AG04450 (cell line): ENCODE measurements around the gene CHIC2. TPM values are rescaled to one million over a fixed set of nuclear protein-coding genes. Genes with fewer than 3 reads are reported as not detected.

ENCODE experiments used
- CTCF ChIA-PET: fragments of 300-600, 350-600 bp; formaldehyde crosslinking; extraction: SDS; loops from one replicate; lab custom pipeline; 2022; ENCODE audit warnings: antibody characterized with exemption, inconsistent platforms; lab: Charles Lee
- POLR2A ChIA-PET: fragments of 350-600 bp; formaldehyde crosslinking; extraction: SDS; loops from one replicate; lab custom pipeline; 2021; ENCODE audit warnings: antibody characterized with exemption, inconsistent platforms; lab: Yijun Ruan, JAX
- DNase-seq: peaks from one replicate; pipeline ENCODE4 v3.0.0-alpha.2; 2011; ENCODE audit warnings: low read depth, low spot score
- H3K27ac ChIP-seq: one replicate; pipeline ENCODE4 v1.5.1; 2012; ENCODE audit warnings: low read depth, low read length, control low read depth
- H3K27me3 ChIP-seq: one replicate; pipeline ENCODE4 v1.6.0; 2012; ENCODE audit warnings: low read length; ENCODE audit not compliant: control insufficient read depth, insufficient read depth
- H3K4me3 ChIP-seq: 2 replicates; pipeline ENCODE4 v1.5.1; 2011; ENCODE audit warnings: mild to moderate bottlenecking, low read depth, low read length, control low read depth
- H3K9me3 ChIP-seq: 2 replicates; pipeline ENCODE4 v1.5.1; 2012; ENCODE audit warnings: low read length; ENCODE audit not compliant: control insufficient read depth, insufficient read depth
- polyA plus RNA-seq: library from polyadenylated mRNA; depleted of rRNA; stranded (reverse); fragments of >200 nt; gene quantifications from 2 replicates; pipeline ENCODE4 v1.2.3, GENCODE V29; 2011
- TF ChIP-seq, protein P1 (sequence below): IDR thresholded peaks from 2 replicates; pipeline ENCODE4 v1.5.1; 2011; ENCODE audit warnings: low read depth, low read length, control low read depth, inconsistent platforms

The CHIC2 gene
- polyA plus RNA-seq, 1 experiment = 32.6 TPM

DNA sequence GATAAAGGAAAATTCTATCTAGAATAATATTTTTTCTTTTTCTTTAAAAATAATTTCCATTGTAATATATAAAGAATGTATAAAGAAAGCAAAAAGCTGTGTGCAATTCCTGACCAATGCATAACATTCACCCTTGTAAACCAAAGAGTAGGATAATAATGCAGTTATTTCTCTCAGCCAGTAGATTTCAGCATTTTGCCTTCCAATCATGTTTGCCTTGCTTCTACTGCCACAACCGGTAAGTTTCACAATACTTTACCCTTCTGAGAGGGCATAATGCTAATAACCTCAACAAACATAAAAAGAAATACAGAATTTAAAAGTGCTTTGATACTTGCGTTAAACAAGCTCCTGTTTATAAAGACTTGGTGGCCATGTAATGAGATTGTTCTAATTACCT is 59.9 kb downstream of the CHIC2 start:
- no peak for DNase-seq
- ChIA-PET CTCF (no interaction called here), POLR2A (interaction anchor here (0.7 kb wide), 1 partner anchor 91 kb away, joined by 3 read pairs; no protein-coding TSS in a partner anchor)
- TF ChIP-seq, protein P1, sequence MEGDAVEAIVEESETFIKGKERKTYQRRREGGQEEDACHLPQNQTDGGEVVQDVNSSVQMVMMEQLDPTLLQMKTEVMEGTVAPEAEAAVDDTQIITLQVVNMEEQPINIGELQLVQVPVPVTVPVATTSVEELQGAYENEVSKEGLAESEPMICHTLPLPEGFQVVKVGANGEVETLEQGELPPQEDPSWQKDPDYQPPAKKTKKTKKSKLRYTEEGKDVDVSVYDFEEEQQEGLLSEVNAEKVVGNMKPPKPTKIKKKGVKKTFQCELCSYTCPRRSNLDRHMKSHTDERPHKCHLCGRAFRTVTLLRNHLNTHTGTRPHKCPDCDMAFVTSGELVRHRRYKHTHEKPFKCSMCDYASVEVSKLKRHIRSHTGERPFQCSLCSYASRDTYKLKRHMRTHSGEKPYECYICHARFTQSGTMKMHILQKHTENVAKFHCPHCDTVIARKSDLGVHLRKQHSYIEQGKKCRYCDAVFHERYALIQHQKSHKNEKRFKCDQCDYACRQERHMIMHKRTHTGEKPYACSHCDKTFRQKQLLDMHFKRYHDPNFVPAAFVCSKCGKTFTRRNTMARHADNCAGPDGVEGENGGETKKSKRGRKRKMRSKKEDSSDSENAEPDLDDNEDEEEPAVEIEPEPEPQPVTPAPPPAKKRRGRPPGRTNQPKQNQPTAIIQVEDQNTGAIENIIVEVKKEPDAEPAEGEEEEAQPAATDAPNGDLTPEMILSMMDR = no peak
- no peak overlapping the region for H3K4me3 ChIP-seq
- no peak overlapping the region for H3K27ac ChIP-seq
- H3K9me3 ChIP-seq = no peaks in the 10 kb centered on the region
- no peaks in the 10 kb centered on the region for H3K27me3 ChIP-seq

DNA sequence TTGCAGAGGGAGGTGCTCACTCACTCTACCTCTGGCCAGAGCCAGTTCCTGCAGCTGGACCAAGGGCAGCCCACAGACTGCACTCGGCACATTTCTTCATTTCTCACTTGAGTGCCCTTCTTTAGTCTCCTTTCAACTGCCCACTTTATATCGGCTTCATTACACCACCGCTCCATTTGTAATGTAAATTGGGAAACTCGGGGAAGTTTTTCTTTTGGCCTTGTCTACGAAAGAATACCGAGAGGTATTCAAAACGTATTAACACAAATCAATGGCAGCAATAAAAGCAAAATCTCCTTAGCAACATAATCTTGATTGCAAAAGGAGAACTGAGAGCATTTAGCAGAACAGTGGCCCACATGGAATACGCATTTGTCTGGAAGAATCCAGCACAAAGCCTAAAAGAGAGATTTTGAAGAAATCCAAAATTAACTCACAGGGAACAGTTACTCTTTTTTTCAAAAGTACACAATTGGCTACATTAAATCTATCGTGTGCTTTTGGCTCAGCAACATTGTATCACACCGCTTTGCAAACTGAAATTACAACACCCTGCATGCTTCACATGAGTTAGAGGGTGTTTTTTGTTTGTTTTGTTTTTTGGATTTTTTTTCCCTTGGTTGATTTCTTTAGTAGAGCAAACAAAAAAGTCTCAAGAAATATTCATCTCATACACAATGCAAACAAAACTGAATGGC is 62.6 kb downstream of the CHIC2 start:
- TF ChIP-seq, protein P1 = no peak
- no peak overlapping the region for H3K4me3 ChIP-seq
- H3K27me3 ChIP-seq = no peaks in the 10 kb centered on the region
- no peak overlapping the region for H3K27ac ChIP-seq
- no peaks in the 10 kb centered on the region for H3K9me3 ChIP-seq
- ChIA-PET CTCF (no interaction called here), POLR2A (no interaction called here)
- DNase-seq = no peak

DNA sequence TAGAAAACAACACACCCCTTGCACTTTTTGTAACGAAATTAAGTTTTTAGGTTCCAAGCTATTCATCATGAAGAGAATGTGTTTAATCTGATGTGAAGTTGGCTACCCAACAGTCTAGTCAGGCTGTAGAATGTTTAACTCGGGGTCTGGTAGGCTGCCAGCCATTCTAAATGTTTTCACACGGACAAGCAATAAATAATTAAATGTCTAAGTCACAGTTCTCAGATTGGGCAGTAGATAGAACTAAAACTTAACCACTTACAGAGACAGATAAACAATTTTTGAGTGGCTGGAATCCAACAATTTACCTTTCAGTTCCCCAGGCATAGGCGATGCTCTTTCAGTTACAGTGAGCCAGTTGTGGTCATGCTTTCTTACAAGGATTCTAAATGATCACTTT is 66.5 kb downstream of the CHIC2 start:
- Histone ChIP-seq H3K27me3 (no peaks in the 10 kb centered on the region), H3K9me3 (no peaks in the 10 kb centered on the region), H3K4me3 (no peak overlapping the region), H3K27ac (no peak overlapping the region)
- POLR2A ChIA-PET = no interaction called here
- no peak for DNase-seq
- TF ChIP-seq, protein P1 = no peak
- CTCF ChIA-PET = interaction anchor here (0.6 to 0.7 kb wide), 2 partner anchors 67 to 184 kb away, joined by 3 to 7 read pairs; no protein-coding TSS in a partner anchor

DNA sequence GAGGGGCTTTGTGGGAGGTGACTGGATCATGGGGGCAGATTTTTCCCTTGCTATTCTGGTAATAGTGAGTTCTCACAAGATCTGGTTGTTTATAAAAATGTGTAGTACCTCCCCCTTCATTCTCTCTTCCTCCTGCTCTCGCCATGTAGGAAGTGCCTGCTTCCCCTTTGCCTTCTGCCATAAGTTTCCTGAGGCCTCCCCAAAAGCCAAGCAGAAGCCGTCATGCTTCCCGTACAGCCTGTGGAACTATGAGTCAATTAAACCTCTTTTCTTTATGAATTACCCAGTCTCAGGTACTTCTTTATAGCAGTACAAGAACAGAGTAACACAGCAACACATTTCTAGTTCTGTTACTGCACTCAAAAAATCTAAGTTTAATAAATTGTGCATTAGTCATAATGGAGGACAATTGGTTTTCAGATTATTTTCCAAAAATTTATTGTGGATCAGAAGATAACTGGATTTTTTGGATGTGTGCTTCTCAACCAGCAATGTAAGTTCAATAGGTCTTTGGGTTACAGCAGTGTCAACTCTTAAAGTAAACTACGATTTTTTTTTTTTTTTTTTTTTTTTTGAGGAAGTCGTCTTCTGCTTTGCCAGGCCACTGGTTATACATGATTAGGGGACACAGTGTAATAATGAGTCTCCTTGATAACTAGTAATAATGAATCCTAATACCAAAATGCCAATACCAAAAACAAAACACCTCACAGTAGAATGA is 69.9 kb downstream of the CHIC2 start:
- Histone ChIP-seq H3K27me3 (no peaks in the 10 kb centered on the region), H3K9me3 (no peaks in the 10 kb centered on the region), H3K4me3 (no peak overlapping the region), H3K27ac (no peak overlapping the region)
- TF ChIP-seq, protein P1 = no peak
- DNase-seq = no peak
- POLR2A ChIA-PET = no interaction called here
- CTCF ChIA-PET = no interaction called here

DNA sequence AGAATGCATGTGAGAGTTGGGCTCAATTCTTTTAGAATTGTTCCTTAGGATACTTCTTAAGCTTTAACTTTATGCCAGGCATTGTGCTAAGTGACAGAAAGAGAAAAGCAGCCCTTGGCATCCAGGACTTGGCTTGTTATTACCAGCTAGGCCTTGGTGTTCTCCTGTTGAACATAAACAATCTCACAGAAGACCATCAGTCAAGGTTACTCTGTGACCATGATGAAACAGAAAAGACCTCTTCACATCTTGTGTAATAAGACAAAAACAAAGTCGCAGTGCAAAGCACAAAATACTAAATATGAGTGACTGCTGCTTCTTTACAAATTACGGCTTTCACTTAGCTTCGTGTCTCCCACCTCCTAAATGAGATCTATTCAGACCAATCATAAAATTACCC is 71.6 kb downstream of the CHIC2 start:
- H3K27ac ChIP-seq = no peak overlapping the region
- DNase-seq = no peak
- no peak overlapping the region for H3K4me3 ChIP-seq
- POLR2A ChIA-PET = no interaction called here
- H3K9me3 ChIP-seq = no peaks in the 10 kb centered on the region
- CTCF ChIA-PET = no interaction called here
- H3K27me3 ChIP-seq = no peaks in the 10 kb centered on the region
- TF ChIP-seq, protein P1 = no peak
